Gastroesophageal sphincter (tissue), 3 donors: Measurements from ENCODE around the gene WEE1.

ENCODE experiments used
- CTCF ChIP-seq, 4 experiments: fragments of 200-600 bp in 2 of 4; fragments of 450-650 bp in 2 of 4; sonication (generic) in 1 of 4; IDR thresholded peaks; one replicate each; pipeline ENCODE4 v1.5.1; 2017 to 2019; ENCODE audit warnings: antibody characterized with exemption in 4 of 4, mild to moderate bottlenecking in 2 of 4, moderate library complexity in 2 of 4
- EP300 ChIP-seq: sonication (generic); formaldehyde crosslinking; IDR thresholded peaks from one replicate; pipeline ENCODE4 v1.6.1; 2017; ENCODE audit warnings: antibody characterized with exemption, mild to moderate bottlenecking
- POLR2A ChIP-seq, 2 donors: fragments of 450-650 bp; IDR thresholded peaks; one replicate each; pipeline ENCODE4 v1.6.1; 2017; ENCODE audit warnings: antibody characterized with exemption in 2 of 2, mild to moderate bottlenecking in 2 of 2, moderate library complexity in 1 of 2
- POLR2AphosphoS5 ChIP-seq: sonication (generic); formaldehyde crosslinking; IDR thresholded peaks from one replicate; pipeline ENCODE4 v1.6.1; 2017; ENCODE audit warnings: antibody characterized with exemption

- TF ChIP-seq CTCF (IDR thresholded peaks at IDR 0.05): no peak
- no peak for TF ChIP-seq POLR2A (IDR thresholded peaks at IDR 0.05)
- TF ChIP-seq POLR2AphosphoS5: no peak
- no peak for TF ChIP-seq EP300
These were observed 12.0 kb upstream of the WEE1 start for GRCh38 chr11:9561279-9561982.
